ENCODE measurements around the gene GPR107. TPM values are rescaled to one million over a fixed set of nuclear protein-coding genes. Genes with fewer than 3 reads are reported as not detected.

Gene GPR107
- total and polyA plus RNA-seq, 2 of the 8 experiments (the other 6 are each of a cell fraction or from before 2014, with no cell fraction given) = 19.3 to 30.7 TPM

DNA sequence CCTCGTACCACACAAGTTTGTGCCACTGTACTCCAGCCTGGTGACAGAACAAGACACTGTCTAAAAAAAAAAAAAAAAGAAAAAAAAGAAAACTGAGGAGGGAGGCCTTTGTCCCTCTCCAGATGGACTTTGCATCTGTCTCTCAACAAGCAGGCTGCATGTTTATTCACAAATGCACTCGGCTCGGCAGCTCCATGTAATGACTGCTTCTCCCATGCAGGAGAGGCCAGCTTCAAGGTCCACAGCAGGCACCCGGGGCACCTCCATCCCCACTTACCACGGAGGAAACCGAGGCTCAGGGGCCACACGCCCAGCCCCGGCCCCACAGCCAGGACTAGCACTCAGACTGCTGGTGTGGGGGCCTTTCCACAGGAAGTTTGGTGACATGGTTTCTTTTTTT, 105.4 kb downstream of the GPR107 start:
- no peaks in the 10 kb centered on the region for H3K27me3 ChIP-seq (replicated peaks in 1 of 4; ENCODE audit: control insufficient read depth in 3 of 4, extremely low read depth in 1 of 4, insufficient read depth in 3 of 4, low read length in 3 of 4)
- H2AFZ ChIP-seq (ENCODE audit: low read length) = no peak overlapping the region
- no peaks in the 10 kb centered on the region for H3K23me2 ChIP-seq (ENCODE audit: low read depth, low read length)
- no peak overlapping the region for H3K18ac ChIP-seq (ENCODE audit: extremely low read depth, low read length)
- ChIA-PET POLR2A (ENCODE audit: partially characterized antibody) (interaction anchor here (1.5 to 2.3 kb wide), 2 partner anchors 9 to 18 kb away, joined by 3 to 5 read pairs; no protein-coding TSS in a partner anchor), CTCF (ENCODE audit: partially characterized antibody) (interaction anchor here (0.6 to 1.5 kb wide), 3 partner anchors 12 to 113 kb away, joined by 3 to 5 read pairs (median 4); no protein-coding TSS in a partner anchor)
- H3K79me1 ChIP-seq (ENCODE audit: low read depth, low read length) = no peaks in the 10 kb centered on the region
- no peak overlapping the region for H2BK5ac ChIP-seq (ENCODE audit: low read depth, low read length)
- no peak overlapping the region for H4K91ac ChIP-seq (replicated peaks; ENCODE audit: insufficient read length, low read length)
- no peak overlapping the region for H2BK120ac ChIP-seq (replicated peaks; ENCODE audit: low read depth, low read length)
- H3K4me3 ChIP-seq (ENCODE audit: extremely low read depth in 1 of 4, insufficient read depth in 2 of 4, low read depth in 3 of 4, low read length in 4 of 4) = no peak overlapping the region
- WGBS, 2 experiments (ENCODE audit: extremely low coverage in 1 of 2, insufficient coverage in 1 of 2, insufficient read length in 1 of 2, insufficient replicate concordance in 2 of 2, low coverage in 1 of 2, low lambda C conversion rate in 2 of 2, missing lambda C conversion rate in 1 of 2) = 76% methylated on average over 8 of the region's 8 CpGs; no CpG with 5 or more reads in 1 of the 2 experiments
- no peak overlapping the region for H3K4me2 ChIP-seq (ENCODE audit: insufficient read depth in 1 of 2, low read depth in 2 of 2, low read length in 2 of 2)
- no peak overlapping the region for H2BK12ac ChIP-seq (ENCODE audit: low read depth, low read length)
- H3K9me3 ChIP-seq (ENCODE audit: insufficient read depth in 2 of 2, low read depth in 1 of 2, low read length in 1 of 2) = no peaks in the 10 kb centered on the region
- no peaks in the 10 kb centered on the region for H3K4me1 ChIP-seq (replicated peaks in 1 of 4; ENCODE audit: control insufficient read depth in 3 of 4, insufficient read depth in 4 of 4, low read length in 3 of 4)
- H3K23ac ChIP-seq (ENCODE audit: insufficient read length) = no peak overlapping the region
- no peak for FAIRE-seq
- no peak overlapping the region for H2BK20ac ChIP-seq (ENCODE audit: low read length)
- no peak overlapping the region for H2BK15ac ChIP-seq (ENCODE audit: low read length)
- no peak overlapping the region for H3K4ac ChIP-seq (replicated peaks; ENCODE audit: insufficient read length, low read depth, low read length)
- no peak for DNase-seq (ENCODE audit: low read depth in 1 of 2, low spot score in 2 of 2)
- H3K27ac ChIP-seq (ENCODE audit: low read depth, low read length) = no peak overlapping the region
- TF ChIP-seq RXRA (IDR thresholded peaks at IDR 0.05; ENCODE audit: insufficient read depth, low read depth, low read length) (no peak), KDM4A (IDR thresholded peaks at IDR 0.05; ENCODE audit: low read depth, low read length, severe bottlenecking) (no peak), CBX8 (IDR thresholded peaks at IDR 0.05; ENCODE audit: borderline replicate concordance, low read depth, low read length) (no peak), USF2 (IDR thresholded peaks at IDR 0.05; ENCODE audit: low read length) (no peak), POLR2A (IDR thresholded peaks at IDR 0.05; ENCODE audit: control extremely low read depth in 1 of 2, low read depth in 2 of 2, low read length in 2 of 2) (no peak)
- H4K20me1 ChIP-seq (replicated peaks in 1 of 2; ENCODE audit: control insufficient read depth in 1 of 2, insufficient read depth in 2 of 2, low read length in 2 of 2) = no peaks in the 10 kb centered on the region
- H3K36me3 ChIP-seq (ENCODE audit: control insufficient read depth in 2 of 4, insufficient read depth in 4 of 4, low read length in 3 of 4) = no peaks in the 10 kb centered on the region
- H3K9ac ChIP-seq (replicated peaks in 1 of 4; ENCODE audit: extremely low read depth in 1 of 4, low read depth in 3 of 4, low read length in 3 of 4) = no peak overlapping the region
- H2AK5ac ChIP-seq (ENCODE audit: low read depth, low read length) = no peak overlapping the region
- H4K5ac ChIP-seq (ENCODE audit: insufficient read length, low read depth, low read length) = no peak overlapping the region
- H4K8ac ChIP-seq (ENCODE audit: extremely low read depth, insufficient read depth, low read length) = peak overlapping the region; percentile 25; the same call in 1 of the 2 replicates
- H3K14ac ChIP-seq (ENCODE audit: insufficient read length) = no peak overlapping the region
- no peaks in the 10 kb centered on the region for H3K79me2 ChIP-seq (ENCODE audit: control insufficient read depth in 1 of 2, insufficient read depth in 2 of 2, low read length in 2 of 2)
- H3K56ac ChIP-seq (replicated peaks; ENCODE audit: insufficient read length, low read depth, low read length) = no peak overlapping the region
